Measurements from ENCODE around the gene LMO2.

DNA sequence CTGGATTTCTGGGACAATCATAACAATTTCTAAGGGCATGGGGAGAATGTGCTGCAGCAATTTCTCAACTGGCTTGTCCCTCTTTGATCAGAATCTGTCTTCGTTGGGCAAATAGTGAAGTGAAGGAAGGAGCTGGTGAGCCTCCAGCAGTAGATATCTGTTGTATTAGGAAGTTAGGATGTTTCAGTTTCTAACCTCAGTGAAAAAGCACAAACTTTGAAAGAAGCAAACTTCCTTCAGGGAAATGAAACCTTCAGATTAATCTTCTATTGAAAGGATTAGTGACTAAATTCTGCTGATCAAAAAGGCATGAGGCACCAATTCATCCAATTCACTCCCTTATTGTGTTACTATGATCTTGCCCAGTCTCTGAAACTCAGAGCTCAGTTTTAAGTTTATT lies 24.3 kb downstream of the LMO2 start:
- TF ChIP-seq CTCF (conservative IDR thresholded peaks at IDR 0.05 in 1 of 2, IDR thresholded peaks at IDR 0.05 in 1 of 2; ENCODE audit: extremely low read depth in 1 of 2, insufficient read depth in 1 of 2, low read depth in 1 of 2, low read length in 2 of 2) (no peak), EZH2 (IDR thresholded peaks at IDR 0.05; ENCODE audit: borderline replicate concordance, low read length) (no peak)
